Lower leg skin (tissue), 4 donors: Measurements from ENCODE around the gene GAREM2. TPM values are rescaled to one million over a fixed set of nuclear protein-coding genes. Genes with fewer than 3 reads are reported as not detected.
"Not testable (repeated sequence)": the region's sequence is repeated elsewhere in the genome, so short reads cannot be mapped to it uniquely, and the experiment has no call there.

ENCODE experiments used
- DNase-seq, 2 donors: peaks; one replicate each; pipeline ENCODE4 v3.0.0-alpha.2; 2019; ENCODE audit warnings: low spot score in 2 of 2
- H3K4me3 ChIP-seq: fragments of 200-600 bp; sonication (generic); 2 replicates; pipeline ENCODE4 v1.5.1; 2017; ENCODE audit warnings: mild to moderate bottlenecking, low read depth; ENCODE audit not compliant: poor library complexity, severe bottlenecking
- POLR2A ChIP-seq, 2 donors: fragments of 450-650 bp; IDR thresholded peaks; one replicate each; pipeline ENCODE4 v1.6.1; 2016 to 2017; ENCODE audit warnings: antibody characterized with exemption in 2 of 2, mild to moderate bottlenecking in 1 of 2, moderate library complexity in 1 of 2
- WGBS, 2 donors: methylation state at CpG; one replicate each; pipeline ENCODE4 v1.1.5; 2018; 5-methylcytosine and 5-hydroxymethylcytosine counted together
- intact Hi-C: fragments of 100-400 bp; cut with DNase I; formaldehyde crosslinking; loops from one replicate; pipeline ENCODE4 v1.15.0; 2023; ENCODE audit warnings: low total_unique reads
- total RNA-seq, 4 donors: library from RNA; depleted of rRNA; stranded (reverse); fragments of >200 nt; gene quantifications; one replicate each; pipeline ENCODE4 v1.1.0, GENCODE V29; 2016
- TF ChIP-seq, protein P1 (sequence below), 3 donors: fragments of 450-650 bp; IDR thresholded peaks; one replicate each; pipeline ENCODE4 v1.5.1; 2016; ENCODE audit warnings: antibody characterized with exemption in 3 of 3, mild to moderate bottlenecking in 3 of 3, moderate library complexity in 2 of 3

The GAREM2 gene
- total RNA-seq, 4 donors from 2014 or later = 0.04 to 0.95 (median 0.45) TPM

DNA sequence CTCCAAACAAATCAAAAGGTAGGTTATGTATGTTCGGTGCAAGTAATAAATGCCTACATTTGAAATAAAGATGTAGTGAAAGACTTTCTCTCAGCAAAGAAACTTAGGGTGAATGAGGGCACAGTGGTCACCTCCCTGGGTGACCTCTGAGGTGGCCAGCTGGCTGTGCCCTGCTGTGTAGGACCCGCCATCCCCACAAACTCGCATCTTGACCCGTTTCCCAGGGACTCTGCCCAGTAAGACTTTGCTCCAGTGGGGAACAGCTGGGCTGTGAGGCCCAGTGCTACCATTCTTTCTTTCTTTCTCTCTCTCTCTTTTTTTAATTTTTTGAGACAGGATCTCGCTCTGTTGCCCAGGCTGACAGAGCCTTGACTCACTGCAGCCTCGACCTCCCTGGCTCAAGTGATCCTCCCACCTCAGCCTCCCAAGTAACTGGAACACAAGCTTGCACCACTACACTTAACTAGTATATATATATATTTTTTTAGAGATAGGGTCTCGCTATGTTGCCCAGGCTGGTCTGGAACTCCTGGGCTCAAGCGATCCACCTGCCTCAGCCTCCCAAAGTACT is 8.2 kb upstream of the GAREM2 start:
- H3K4me3 ChIP-seq = no peak overlapping the region
- peak in 1 of 2 donors; percentile 28 for DNase-seq
- no peak for TF ChIP-seq POLR2A (IDR thresholded peaks at IDR 0.05)
- TF ChIP-seq, protein P1, sequence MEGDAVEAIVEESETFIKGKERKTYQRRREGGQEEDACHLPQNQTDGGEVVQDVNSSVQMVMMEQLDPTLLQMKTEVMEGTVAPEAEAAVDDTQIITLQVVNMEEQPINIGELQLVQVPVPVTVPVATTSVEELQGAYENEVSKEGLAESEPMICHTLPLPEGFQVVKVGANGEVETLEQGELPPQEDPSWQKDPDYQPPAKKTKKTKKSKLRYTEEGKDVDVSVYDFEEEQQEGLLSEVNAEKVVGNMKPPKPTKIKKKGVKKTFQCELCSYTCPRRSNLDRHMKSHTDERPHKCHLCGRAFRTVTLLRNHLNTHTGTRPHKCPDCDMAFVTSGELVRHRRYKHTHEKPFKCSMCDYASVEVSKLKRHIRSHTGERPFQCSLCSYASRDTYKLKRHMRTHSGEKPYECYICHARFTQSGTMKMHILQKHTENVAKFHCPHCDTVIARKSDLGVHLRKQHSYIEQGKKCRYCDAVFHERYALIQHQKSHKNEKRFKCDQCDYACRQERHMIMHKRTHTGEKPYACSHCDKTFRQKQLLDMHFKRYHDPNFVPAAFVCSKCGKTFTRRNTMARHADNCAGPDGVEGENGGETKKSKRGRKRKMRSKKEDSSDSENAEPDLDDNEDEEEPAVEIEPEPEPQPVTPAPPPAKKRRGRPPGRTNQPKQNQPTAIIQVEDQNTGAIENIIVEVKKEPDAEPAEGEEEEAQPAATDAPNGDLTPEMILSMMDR (IDR thresholded peaks at IDR 0.05) = no peak
- WGBS, 2 donors = 89 to 91% methylated on average over 8 of the region's 8 CpGs
- intact Hi-C loops = no loop called here

DNA sequence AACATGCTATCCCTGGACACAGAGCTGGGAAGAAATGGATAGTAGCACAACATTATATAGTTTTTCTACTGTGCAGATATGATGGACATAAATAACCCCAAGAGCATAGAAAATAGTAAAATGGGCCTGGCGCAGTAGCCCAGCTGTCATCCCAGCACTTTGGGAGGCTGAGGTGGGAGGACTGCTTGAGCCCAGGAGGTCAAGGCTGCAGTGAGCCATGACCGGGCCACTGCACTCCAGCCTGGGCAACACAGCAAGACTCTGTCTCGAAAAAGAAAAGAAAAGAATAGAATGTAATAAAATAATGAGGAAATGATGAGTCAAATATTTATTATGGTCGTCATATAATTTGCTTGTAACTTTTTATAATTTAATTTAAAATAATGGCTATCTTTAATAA is 7.5 kb upstream of the GAREM2 start:
- TF ChIP-seq, protein P1 (IDR thresholded peaks at IDR 0.05) = no peak
- no peak for TF ChIP-seq POLR2A (IDR thresholded peaks at IDR 0.05)
- H3K4me3 ChIP-seq = no peak overlapping the region
- WGBS, 2 donors = 87 to 94% methylated on average over 4 of the region's 4 CpGs
- DNase-seq = peak in 1 of 2 donors; percentile 9
- intact Hi-C loops = no loop called here

DNA sequence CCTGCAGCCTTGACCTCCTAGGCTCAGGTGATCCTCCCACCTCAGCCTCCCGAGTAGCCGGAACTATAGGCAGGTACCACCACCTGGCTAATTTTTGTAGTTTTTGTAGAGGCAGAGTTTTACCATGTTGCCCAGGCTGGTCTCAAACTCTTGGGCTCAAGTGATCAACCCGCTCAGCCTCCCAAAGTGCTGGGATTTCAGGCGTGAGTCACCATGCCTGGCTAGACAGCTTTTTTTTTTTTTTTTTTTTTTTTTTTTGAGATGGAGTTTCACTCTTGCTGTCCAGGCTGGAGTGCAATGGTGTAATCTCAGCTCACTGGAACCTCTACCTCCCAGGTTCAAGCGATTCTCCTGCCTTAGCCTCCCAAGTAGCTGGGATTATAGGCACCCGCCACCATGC is 6.3 kb upstream of the GAREM2 start:
- intact Hi-C loops, H3K4me3 ChIP-seq: not testable (repeated sequence)
- WGBS, 2 donors = 93 to 97% methylated on average over 6 of the region's 6 CpGs
- peak in 1 of 2 donors; percentile 60 for DNase-seq

DNA sequence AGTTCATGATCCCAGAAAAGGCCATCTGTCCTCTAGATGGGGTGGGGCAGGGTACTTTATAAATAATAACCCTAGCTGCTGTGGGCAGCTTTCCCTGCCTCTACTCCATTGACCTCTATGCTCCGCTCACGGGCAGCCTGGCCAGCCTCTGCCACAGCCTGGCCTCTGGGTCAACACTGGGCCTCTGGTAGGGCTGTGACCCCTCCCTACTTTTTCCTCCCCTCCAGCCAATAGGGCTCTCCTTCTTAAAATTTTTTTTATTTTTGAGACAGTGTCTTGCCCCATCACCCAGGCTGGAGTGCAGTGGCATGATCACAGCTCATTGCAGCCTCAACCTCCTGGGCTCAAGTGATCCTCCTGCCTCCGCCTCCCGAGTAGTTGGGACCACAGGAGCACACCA is 4.1 kb upstream of the GAREM2 start:
- WGBS, 2 donors = 92 to 99% methylated on average over 4 of the region's 4 CpGs
- no peak overlapping the region for H3K4me3 ChIP-seq
- intact Hi-C loops = no loop called here
- DNase-seq = peak in 1 of 2 donors; percentile 32
- no peak for TF ChIP-seq POLR2A (IDR thresholded peaks at IDR 0.05)
- TF ChIP-seq, protein P1 (IDR thresholded peaks at IDR 0.05) = no peak

DNA sequence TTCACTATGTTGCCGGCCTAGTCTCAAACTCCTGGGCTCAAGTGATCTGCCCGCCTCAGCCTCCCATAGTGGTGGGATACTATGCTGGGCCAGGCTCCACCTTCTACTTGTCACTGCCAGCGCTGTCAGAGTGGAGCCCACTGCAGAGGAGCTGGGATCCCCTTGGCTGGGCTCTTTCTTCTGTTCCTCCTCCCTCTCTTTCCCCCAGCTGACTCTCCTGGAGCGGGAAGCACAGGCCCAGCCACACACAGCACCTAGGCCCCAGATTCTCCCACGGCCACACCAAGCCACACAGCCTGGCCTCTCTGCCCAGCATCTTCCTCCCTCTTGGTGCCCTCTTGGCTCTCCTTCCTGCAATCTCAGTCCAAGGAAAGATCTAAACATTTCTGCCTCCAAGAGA is 3.7 kb upstream of the GAREM2 start:
- peak in 1 of 2 donors; percentile 72 for DNase-seq
- no peak for TF ChIP-seq POLR2A (IDR thresholded peaks at IDR 0.05)
- TF ChIP-seq, protein P1 (IDR thresholded peaks at IDR 0.05) = no peak
- H3K4me3 ChIP-seq = no peak overlapping the region
- 96 to 97% methylated on average over 5 of the region's 5 CpGs for WGBS, 2 donors
- intact Hi-C loops = no loop called here

DNA sequence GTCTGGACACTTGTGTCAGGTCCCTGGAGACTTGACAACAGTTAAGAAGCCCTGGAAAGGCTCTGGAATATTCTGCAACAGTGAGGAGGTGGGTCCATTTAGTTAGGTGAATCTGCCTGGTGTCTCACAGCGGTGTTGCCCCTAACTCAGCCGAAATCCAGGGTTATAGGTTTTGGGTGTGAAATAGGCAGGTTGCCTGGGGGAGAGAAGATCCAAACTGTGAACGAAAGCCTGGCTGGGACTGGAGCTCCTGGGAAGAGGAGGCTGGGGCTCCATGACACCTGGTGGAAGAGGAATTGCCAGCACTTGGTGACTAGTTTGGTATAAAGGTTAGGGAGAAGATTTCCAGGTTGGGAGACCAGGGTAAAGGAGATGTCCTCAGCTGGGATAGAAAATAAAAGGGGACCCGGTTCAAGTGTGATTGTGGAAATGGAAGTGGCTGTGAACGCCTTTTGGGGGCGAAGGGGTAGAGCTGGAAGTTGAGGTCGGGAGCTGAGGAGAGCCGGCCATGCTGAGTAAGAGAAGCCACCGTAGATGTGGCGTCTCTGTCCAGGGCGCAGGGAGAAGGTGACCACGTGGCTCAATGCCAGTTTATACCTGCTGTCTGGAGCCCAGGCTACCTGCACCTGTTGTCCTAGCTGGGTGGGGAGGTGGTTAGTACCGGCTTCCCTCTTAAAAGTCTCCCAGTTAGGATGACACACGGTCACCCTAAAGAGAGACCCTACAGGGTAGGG is 3.0 kb upstream of the GAREM2 start:
- TF ChIP-seq, protein P1 (IDR thresholded peaks at IDR 0.05) = no peak
- TF ChIP-seq POLR2A (IDR thresholded peaks at IDR 0.05) = no peak
- peak in 1 of 2 donors; percentile 79 for DNase-seq
- no peak overlapping the region for H3K4me3 ChIP-seq
- WGBS, 2 donors = 85 to 86% methylated on average over 14 of the region's 14 CpGs
- intact Hi-C loops = no loop called here
